Calu3 (cell line): ENCODE measurements around the gene KIF26B. TPM values are rescaled to one million over a fixed set of nuclear protein-coding genes. Genes with fewer than 3 reads are reported as not detected.
"Not testable (repeated sequence)": the region's sequence is repeated elsewhere in the genome, so short reads cannot be mapped to it uniquely, and the experiment has no call there.

ENCODE experiments used
- BruUV-seq: library from RNA; stranded (reverse); fragments of 400-500 nt; replicated peaks from 2 replicates; lab custom pipeline; 2021; lab: Mats Ljungman, UMichigan
- CTCF ChIA-PET: fragments of 300-600 bp; sonication (Branson Sonifier 250); formaldehyde crosslinking; loops from one replicate; lab custom pipeline; 2022; ENCODE audit warnings: antibody characterized with exemption; lab: Charles Lee
- DNase-seq: peaks from one replicate; pipeline ENCODE4 v3.0.0; 2022
- H3K27ac Mint-ChIP-seq: one replicate; pipeline ENCODE4 v1.8.0; 2022; ENCODE audit warnings: mixed read lengths; ENCODE audit not compliant: unreplicated experiment
- H3K27me3 Mint-ChIP-seq: one replicate; pipeline ENCODE4 v1.8.0; 2022; ENCODE audit warnings: mixed read lengths; ENCODE audit not compliant: unreplicated experiment
- H3K36me3 Mint-ChIP-seq: one replicate; pipeline ENCODE4 v1.8.0; 2022; ENCODE audit warnings: mild to moderate bottlenecking, moderate library complexity, mixed read lengths; ENCODE audit not compliant: insufficient read depth, unreplicated experiment
- H3K4me1 Mint-ChIP-seq: one replicate; pipeline ENCODE4 v1.8.0; 2022; ENCODE audit warnings: mild to moderate bottlenecking, low read depth, mixed read lengths; ENCODE audit not compliant: unreplicated experiment
- H3K4me3 Mint-ChIP-seq: one replicate; pipeline ENCODE4 v1.8.0; 2022; ENCODE audit warnings: mild to moderate bottlenecking, low read depth, moderate library complexity, mixed read lengths; ENCODE audit not compliant: unreplicated experiment
- H3K9me3 Mint-ChIP-seq: one replicate; pipeline ENCODE4 v1.8.0; 2022; ENCODE audit warnings: low read depth, mixed read lengths; ENCODE audit not compliant: unreplicated experiment
- CTCF ChIP-seq: fragments of 200-600 bp; IDR thresholded peaks from one replicate; pipeline ENCODE4 v1.8.0; 2022; ENCODE audit warnings: antibody characterized with exemption; ENCODE audit not compliant: unreplicated experiment
- intact Hi-C: fragments of 100-400 bp; cut with micrococcal nuclease; formaldehyde crosslinking; loops from one replicate; pipeline ENCODE4 v1.10.0; 2022; ENCODE audit not compliant: unreplicated experiment
- total RNA-seq: library from RNA; stranded (reverse); gene quantifications from 2 replicates; pipeline ENCODE4 v1.2.3, GENCODE V29; 2022

Gene KIF26B
- total RNA-seq, 1 experiment from 2014 or later: 1.1 TPM

- no peak overlapping the region for H3K4me3 Mint-ChIP-seq
- DNase-seq: no peak
- peaks cover 5% of the 10 kb centered on the region for H3K36me3 Mint-ChIP-seq
- intact Hi-C loops: no loop called here
- H3K9me3 Mint-ChIP-seq: peaks cover 2% of the 10 kb centered on the region
- BruUV-seq: no TSS peak
- CTCF ChIA-PET: interaction anchor here (0.7 kb wide), 1 partner anchor 280 kb away, joined by 3 read pairs; no protein-coding TSS in a partner anchor
- peaks cover 67% of the 10 kb centered on the region for H3K27me3 Mint-ChIP-seq
- H3K4me1 Mint-ChIP-seq: no peaks in the 10 kb centered on the region
- no peak for TF ChIP-seq CTCF
- H3K27ac Mint-ChIP-seq: no peak overlapping the region
Observed at GRCh38 chr1:245126530-245126929, 28.3 kb upstream of the KIF26B start.

- peaks cover 87% of the 10 kb centered on the region for H3K27me3 Mint-ChIP-seq
- peaks cover 5% of the 10 kb centered on the region for H3K36me3 Mint-ChIP-seq
- BruUV-seq: no TSS peak
- H3K27ac Mint-ChIP-seq: no peak overlapping the region
- peaks cover 2% of the 10 kb centered on the region for H3K9me3 Mint-ChIP-seq
- no peak for DNase-seq
- CTCF ChIA-PET: interaction anchor here (0.6 kb wide), 1 partner anchor 55 kb away, joined by 4 read pairs; no protein-coding TSS in a partner anchor
- no peak for TF ChIP-seq CTCF
- H3K4me1 Mint-ChIP-seq: no peaks in the 10 kb centered on the region
- intact Hi-C loops: no loop called here
- H3K4me3 Mint-ChIP-seq: no peak overlapping the region
Observed at GRCh38 chr1:245128381-245129101, 26.2 kb upstream of the KIF26B start.

GRCh38 chr1:245129319-245130240 is 25.2 kb upstream of the KIF26B start:
- TF ChIP-seq CTCF: no peak
- Mint-ChIP-seq H3K27me3 (peaks cover 94% of the 10 kb centered on the region), H3K27ac (no peak overlapping the region), H3K9me3 (peaks cover 2% of the 10 kb centered on the region), H3K4me1 (no peaks in the 10 kb centered on the region), H3K4me3 (no peak overlapping the region), H3K36me3 (peaks cover 5% of the 10 kb centered on the region)
- intact Hi-C loops: no loop called here
- no peak for DNase-seq
- CTCF ChIA-PET: interaction anchor here (0.7 kb wide), 1 partner anchor 1268 kb away, joined by 4 read pairs; no protein-coding TSS in a partner anchor
- BruUV-seq: no TSS peak

- H3K36me3 Mint-ChIP-seq, H3K9me3 Mint-ChIP-seq, BruUV-seq, CTCF ChIA-PET, intact Hi-C loops, H3K4me3 Mint-ChIP-seq, H3K4me1 Mint-ChIP-seq, H3K27ac Mint-ChIP-seq, DNase-seq: not testable (repeated sequence)
- H3K27me3 Mint-ChIP-seq: peaks cover 88% of the 10 kb centered on the region
Observed at GRCh38 chr1:245130281-245131025, 24.3 kb upstream of the KIF26B start.
